Measurements from ENCODE around the gene P3H1. TPM values are rescaled to one million over a fixed set of nuclear protein-coding genes. Genes with fewer than 3 reads are reported as not detected.

P3H1 gene
- total RNA-seq, 1 donor from 2014 or later = 51.7 TPM

DNA sequence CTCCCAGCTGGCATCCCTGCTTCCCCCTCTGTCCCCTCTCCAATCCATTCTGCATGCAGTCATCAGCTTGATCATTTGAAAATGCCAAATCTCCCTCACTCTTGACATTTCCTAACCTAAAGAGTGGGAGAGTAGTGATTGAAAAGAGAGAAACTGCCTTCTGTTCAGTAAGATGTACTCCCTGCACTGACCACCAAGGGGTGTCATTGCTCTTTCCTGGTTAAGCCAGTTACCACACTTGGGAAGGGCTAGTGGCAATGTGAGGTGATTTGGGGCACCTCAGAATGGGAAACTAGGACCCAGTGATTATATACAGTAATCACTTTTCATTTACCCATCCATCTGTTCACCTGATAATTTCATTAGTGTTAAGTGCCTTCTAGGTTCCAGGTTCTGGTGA, 11.0 kb upstream of the P3H1 start:
- Histone ChIP-seq H3K4me3 (ENCODE audit: low read depth, low read length) (no peak overlapping the region), H3K27me3 (ENCODE audit: control insufficient read depth, insufficient read depth, low read length) (no peaks in the 10 kb centered on the region), H3K36me3 (ENCODE audit: control insufficient read depth, insufficient read depth, low read length) (peaks cover 4% of the 10 kb centered on the region)
- DNase-seq (ENCODE audit: low read depth) = no peak
- TF ChIP-seq, protein P1, sequence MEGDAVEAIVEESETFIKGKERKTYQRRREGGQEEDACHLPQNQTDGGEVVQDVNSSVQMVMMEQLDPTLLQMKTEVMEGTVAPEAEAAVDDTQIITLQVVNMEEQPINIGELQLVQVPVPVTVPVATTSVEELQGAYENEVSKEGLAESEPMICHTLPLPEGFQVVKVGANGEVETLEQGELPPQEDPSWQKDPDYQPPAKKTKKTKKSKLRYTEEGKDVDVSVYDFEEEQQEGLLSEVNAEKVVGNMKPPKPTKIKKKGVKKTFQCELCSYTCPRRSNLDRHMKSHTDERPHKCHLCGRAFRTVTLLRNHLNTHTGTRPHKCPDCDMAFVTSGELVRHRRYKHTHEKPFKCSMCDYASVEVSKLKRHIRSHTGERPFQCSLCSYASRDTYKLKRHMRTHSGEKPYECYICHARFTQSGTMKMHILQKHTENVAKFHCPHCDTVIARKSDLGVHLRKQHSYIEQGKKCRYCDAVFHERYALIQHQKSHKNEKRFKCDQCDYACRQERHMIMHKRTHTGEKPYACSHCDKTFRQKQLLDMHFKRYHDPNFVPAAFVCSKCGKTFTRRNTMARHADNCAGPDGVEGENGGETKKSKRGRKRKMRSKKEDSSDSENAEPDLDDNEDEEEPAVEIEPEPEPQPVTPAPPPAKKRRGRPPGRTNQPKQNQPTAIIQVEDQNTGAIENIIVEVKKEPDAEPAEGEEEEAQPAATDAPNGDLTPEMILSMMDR (IDR thresholded peaks at IDR 0.05; ENCODE audit: insufficient read depth, low read length, poor library complexity, severe bottlenecking) = peak; percentile 68

DNA sequence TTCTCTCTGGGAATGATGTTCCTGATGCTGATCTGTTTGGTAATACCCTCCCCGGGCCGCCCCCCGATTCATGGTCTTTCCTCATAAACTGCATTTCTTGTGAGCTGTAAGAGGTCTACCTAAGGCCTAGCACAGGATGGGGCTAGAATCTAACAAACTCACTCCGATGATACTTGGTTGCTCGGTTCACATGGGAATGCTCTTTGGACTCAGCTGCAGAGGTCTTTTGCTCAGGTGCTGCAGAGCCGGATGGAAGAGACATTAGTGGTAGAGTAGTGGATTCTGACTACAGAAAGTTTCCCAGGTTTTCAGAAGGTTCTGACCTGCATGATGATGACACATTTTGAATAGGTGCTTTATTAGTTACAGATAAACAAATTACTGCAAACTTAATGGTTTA, 9.7 kb upstream of the P3H1 start:
- no peaks in the 10 kb centered on the region for H3K27me3 ChIP-seq (ENCODE audit: control insufficient read depth, insufficient read depth, low read length)
- TF ChIP-seq, protein P1 (IDR thresholded peaks at IDR 0.05; ENCODE audit: insufficient read depth, low read length, poor library complexity, severe bottlenecking) = no peak
- H3K36me3 ChIP-seq (ENCODE audit: control insufficient read depth, insufficient read depth, low read length) = peaks cover 4% of the 10 kb centered on the region
- H3K4me3 ChIP-seq (ENCODE audit: low read depth, low read length) = no peak overlapping the region
- no peak for DNase-seq (ENCODE audit: low read depth)

DNA sequence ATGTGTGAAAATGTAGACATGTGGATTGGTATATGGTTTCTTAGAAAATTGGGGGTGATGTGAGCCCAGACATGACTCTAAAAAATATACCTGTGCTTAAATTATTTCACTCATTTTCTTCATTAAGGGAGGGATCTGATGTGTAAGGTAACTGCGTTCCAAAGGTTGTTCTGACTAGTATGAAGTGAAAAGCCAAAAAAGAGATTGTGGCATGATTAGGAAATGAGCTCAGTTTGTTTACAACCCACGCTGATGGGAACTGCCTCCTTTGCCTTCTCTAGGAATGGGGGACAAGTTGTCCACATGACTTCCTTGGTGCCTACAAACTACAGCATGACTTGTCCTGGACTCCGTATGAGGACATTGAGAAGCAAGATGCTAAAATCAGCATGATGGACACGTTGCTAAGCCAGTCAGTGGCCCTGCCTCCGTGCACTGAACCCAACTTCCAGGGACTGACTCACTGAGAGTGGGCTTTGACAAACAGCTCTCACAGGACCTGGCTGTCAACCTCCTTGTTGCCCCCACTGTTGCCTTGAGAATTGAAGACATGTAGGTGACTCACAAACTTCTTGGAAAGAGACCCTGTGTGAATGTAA, 8.2 kb upstream of the P3H1 start:
- DNase-seq (ENCODE audit: low read depth) = no peak
- no peak overlapping the region for H3K4me3 ChIP-seq (ENCODE audit: low read depth, low read length)
- peaks cover 4% of the 10 kb centered on the region for H3K36me3 ChIP-seq (ENCODE audit: control insufficient read depth, insufficient read depth, low read length)
- H3K27me3 ChIP-seq (ENCODE audit: control insufficient read depth, insufficient read depth, low read length) = no peaks in the 10 kb centered on the region
- TF ChIP-seq, protein P1 (IDR thresholded peaks at IDR 0.05; ENCODE audit: insufficient read depth, low read length, poor library complexity, severe bottlenecking) = no peak

DNA sequence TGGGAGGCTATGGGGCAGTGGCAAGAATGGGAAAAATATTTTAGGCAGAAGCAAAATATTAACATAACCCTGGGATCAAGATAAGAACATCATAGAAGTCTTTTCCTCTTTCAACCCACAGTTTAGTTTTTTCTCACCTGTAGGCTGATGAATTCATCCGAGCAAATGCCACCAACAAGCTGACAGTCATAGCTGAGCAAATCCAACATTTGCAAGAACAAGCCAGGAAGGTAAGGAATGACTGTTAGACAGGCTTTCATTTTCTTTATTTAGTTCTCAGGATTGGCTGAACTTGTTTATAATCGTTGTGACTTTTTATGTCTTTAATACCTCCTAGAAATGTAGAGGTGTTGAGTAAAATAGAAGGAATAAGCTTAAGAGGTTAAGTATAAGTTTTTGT, 6.6 kb upstream of the P3H1 start:
- DNase-seq (ENCODE audit: low read depth) = no peak
- Histone ChIP-seq H3K36me3 (ENCODE audit: control insufficient read depth, insufficient read depth, low read length) (peaks cover 4% of the 10 kb centered on the region), H3K27me3 (ENCODE audit: control insufficient read depth, insufficient read depth, low read length) (no peaks in the 10 kb centered on the region), H3K4me3 (ENCODE audit: low read depth, low read length) (no peak overlapping the region)
- TF ChIP-seq, protein P1 (IDR thresholded peaks at IDR 0.05; ENCODE audit: insufficient read depth, low read length, poor library complexity, severe bottlenecking) = no peak

DNA sequence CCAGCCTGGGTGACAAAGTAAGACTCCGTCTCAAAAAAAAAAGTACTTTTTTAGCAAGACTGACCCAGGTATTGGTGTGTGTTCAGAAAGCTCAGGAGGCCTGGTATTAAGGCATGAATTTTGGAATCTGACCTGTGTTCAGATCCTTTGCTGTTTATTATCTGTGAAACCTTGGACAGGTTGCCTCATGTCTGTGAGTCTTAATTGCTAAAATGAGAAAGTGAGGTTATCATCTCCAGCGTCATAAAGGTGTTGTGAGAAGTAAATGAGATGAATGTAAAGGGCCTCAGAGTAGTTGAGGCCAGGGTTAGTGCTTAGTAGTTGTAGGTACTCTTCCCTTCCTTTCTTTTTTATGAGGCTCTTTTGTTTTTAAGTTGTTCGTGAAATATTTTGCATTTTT, 3.0 kb upstream of the P3H1 start:
- TF ChIP-seq, protein P1 (IDR thresholded peaks at IDR 0.05; ENCODE audit: insufficient read depth, low read length, poor library complexity, severe bottlenecking) = no peak
- no peak for DNase-seq (ENCODE audit: low read depth)
- Histone ChIP-seq H3K27me3 (ENCODE audit: control insufficient read depth, insufficient read depth, low read length) (no peaks in the 10 kb centered on the region), H3K36me3 (ENCODE audit: control insufficient read depth, insufficient read depth, low read length) (no peaks in the 10 kb centered on the region), H3K4me3 (ENCODE audit: low read depth, low read length) (no peak overlapping the region)

DNA sequence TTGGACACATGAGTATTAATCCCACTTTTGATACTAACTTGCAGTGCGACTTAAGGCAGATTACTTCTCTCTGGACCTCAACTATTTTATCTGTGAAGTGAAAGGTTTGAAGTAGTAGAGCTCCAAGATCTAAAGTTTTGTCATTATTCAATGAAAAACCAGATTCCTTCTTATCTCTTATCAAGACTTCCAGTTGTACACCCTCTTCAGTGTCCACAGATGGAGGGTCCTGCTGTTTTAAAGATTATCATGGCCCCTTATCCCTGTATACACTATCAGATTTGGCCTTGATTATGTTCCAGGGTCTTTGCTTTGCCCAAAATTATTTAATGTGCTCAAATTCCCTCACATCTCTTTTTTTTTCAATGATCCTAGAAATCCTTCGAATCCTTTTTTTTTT, 1.3 kb upstream of the P3H1 start:
- H3K4me3 ChIP-seq (ENCODE audit: low read depth, low read length) = peak overlapping the region; percentile 96
- TF ChIP-seq, protein P1 (IDR thresholded peaks at IDR 0.05; ENCODE audit: insufficient read depth, low read length, poor library complexity, severe bottlenecking) = no peak
- no peak for DNase-seq (ENCODE audit: low read depth)
- no peaks in the 10 kb centered on the region for H3K27me3 ChIP-seq (ENCODE audit: control insufficient read depth, insufficient read depth, low read length)
- H3K36me3 ChIP-seq (ENCODE audit: control insufficient read depth, insufficient read depth, low read length) = no peaks in the 10 kb centered on the region
